Endodermal cell (in vitro differentiated cells): ENCODE results near the gene INPP5F. TPM values are rescaled to one million over a fixed set of nuclear protein-coding genes. Genes with fewer than 3 reads are reported as not detected.
A peak's percentile ranks its signal among the peaks of the same experiment; 100 is the strongest.

ENCODE experiments used
- DNase-seq: peaks from one replicate; pipeline ENCODE4 v3.0.0-alpha.2; 2017
- H3K27ac ChIP-seq: 2 replicates; pipeline ENCODE4 v1.5.1; 2013; ENCODE audit warnings: mild to moderate bottlenecking, low read depth, low read length, moderate library complexity
- H3K27me3 ChIP-seq: 2 replicates; pipeline ENCODE4 v1.6.1; 2013; ENCODE audit warnings: mild to moderate bottlenecking, low read length, moderate library complexity; ENCODE audit not compliant: insufficient read depth, control insufficient read depth, poor library complexity, severe bottlenecking
- H3K36me3 ChIP-seq: 2 replicates; pipeline ENCODE4 v1.7.0; 2013; ENCODE audit warnings: mild to moderate bottlenecking, low read length, moderate library complexity; ENCODE audit not compliant: control insufficient read depth, insufficient read depth
- H3K4me1 ChIP-seq: one replicate; pipeline ENCODE4 v1.7.0; 2013; ENCODE audit warnings: low read length; ENCODE audit not compliant: control insufficient read depth, insufficient read depth
- H3K4me3 ChIP-seq: 2 replicates; pipeline ENCODE4 v1.5.1; 2013; ENCODE audit warnings: mild to moderate bottlenecking, low read length, moderate library complexity
- H3K9ac ChIP-seq: 2 replicates; pipeline ENCODE4 v1.6.1; 2013; ENCODE audit warnings: mild to moderate bottlenecking, low read length, moderate library complexity; ENCODE audit not compliant: poor library complexity, severe bottlenecking; ENCODE audit errors: extremely low read depth
- H3K9me3 ChIP-seq: 2 replicates; pipeline ENCODE4 v1.6.1; 2013; ENCODE audit warnings: mild to moderate bottlenecking, low read length, moderate library complexity; ENCODE audit not compliant: control insufficient read depth
- H3K27ac Mint-ChIP-seq: 2 replicates; pipeline ENCODE4 v1.8.0; 2020; ENCODE audit warnings: mixed read lengths
- H3K27me3 Mint-ChIP-seq: 2 replicates; pipeline ENCODE4 v1.8.0; 2021; ENCODE audit warnings: mild to moderate bottlenecking, mixed read lengths; ENCODE audit not compliant: insufficient read depth
- H3K36me3 Mint-ChIP-seq: 2 replicates; pipeline ENCODE4 v1.8.0; 2020; ENCODE audit warnings: low read depth, mixed read lengths
- H3K4me1 Mint-ChIP-seq: 2 replicates; pipeline ENCODE4 v1.8.0; 2020; ENCODE audit warnings: mixed read lengths
- H3K4me3 Mint-ChIP-seq: 2 replicates; pipeline ENCODE4 v1.8.0; 2020; ENCODE audit warnings: mild to moderate bottlenecking, moderate library complexity, mixed read lengths
- H3K9me3 Mint-ChIP-seq: 2 replicates; pipeline ENCODE4 v1.8.0; 2020; ENCODE audit warnings: mild to moderate bottlenecking, mixed read lengths
- WGBS, 2 experiments: methylation state at CpG; one replicate each; pipeline versions ENCODE4 v1.1.5 to v1.1.7; 2013; ENCODE audit warnings: missing lambda C conversion rate in 2 of 2, mixed read lengths in 1 of 2; ENCODE audit not compliant: insufficient coverage in 1 of 2, insufficient read length in 1 of 2; 5-methylcytosine and 5-hydroxymethylcytosine counted together
- total RNA-seq, 2 donors: library from RNA; stranded (reverse); fragmentation: NEBNext Ultra II Directional in 1 of 2; extraction: Animal tissue kit (Norgen Biotek cat#: 25700) in 1 of 2; gene quantifications; 2 replicates in 1 of 2; 3 replicates in 1 of 2; pipeline ENCODE4 v1.2.1, GENCODE V29; 2021
- TF ChIP-seq, protein P1 (sequence below): fragments of 200-600 bp; sonication (generic); conservative IDR thresholded peaks from 2 replicates; pipeline ENCODE4 v1.5.0; 2021; ENCODE audit warnings: antibody characterized with exemption, mild to moderate bottlenecking

Gene INPP5F
- total RNA-seq, 2 donors from 2014 or later: 74.4 to 75.6 TPM

DNA sequence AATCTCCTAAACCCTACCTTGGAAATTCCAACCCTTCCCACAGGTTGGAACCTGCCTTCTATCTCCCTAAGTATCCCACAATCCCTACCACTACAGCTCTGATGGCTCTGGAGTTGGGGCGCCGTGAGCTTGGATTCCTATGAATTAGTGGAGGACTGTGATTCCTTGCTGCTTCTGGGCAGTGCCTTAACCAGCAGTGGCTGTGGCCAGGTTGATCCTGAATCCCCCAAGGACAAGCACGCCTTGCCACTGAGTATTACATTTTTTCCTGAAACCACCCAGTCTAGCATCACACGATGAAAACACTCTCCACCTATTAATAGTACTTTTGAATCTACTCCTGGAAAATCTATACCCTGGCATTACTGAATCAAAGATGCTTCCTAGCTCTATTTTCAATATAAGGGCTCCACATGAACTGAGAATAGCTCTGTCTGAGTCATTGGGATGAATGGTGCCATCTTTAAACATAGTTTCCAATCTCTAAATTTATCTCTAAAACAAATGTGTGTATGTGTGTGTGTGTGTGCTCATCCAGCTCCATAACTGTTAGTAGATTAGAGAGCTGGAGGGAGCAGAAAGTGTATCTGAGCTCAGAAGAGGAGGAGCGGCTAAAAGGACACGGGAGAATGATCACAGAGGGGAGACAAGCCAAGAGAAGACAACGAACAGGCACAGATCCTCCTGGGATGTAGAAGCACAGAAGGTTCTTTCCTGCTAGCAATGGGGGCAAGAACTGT, 11.9 kb upstream of the INPP5F start:
- Mint-ChIP-seq H3K27ac (no peak overlapping the region), H3K36me3 (no peaks in the 10 kb centered on the region), H3K9me3 (peaks cover 21% of the 10 kb centered on the region), H3K4me1 (no peaks in the 10 kb centered on the region), H3K4me3 (no peak overlapping the region), H3K27me3 (no peaks in the 10 kb centered on the region)
- Histone ChIP-seq H3K4me1 (no peaks in the 10 kb centered on the region), H3K27ac (no peak overlapping the region), H3K9me3 (no peaks in the 10 kb centered on the region), H3K9ac (no peak overlapping the region), H3K4me3 (no peak overlapping the region), H3K36me3 (no peaks in the 10 kb centered on the region), H3K27me3 (no peaks in the 10 kb centered on the region)
- TF ChIP-seq, protein P1, sequence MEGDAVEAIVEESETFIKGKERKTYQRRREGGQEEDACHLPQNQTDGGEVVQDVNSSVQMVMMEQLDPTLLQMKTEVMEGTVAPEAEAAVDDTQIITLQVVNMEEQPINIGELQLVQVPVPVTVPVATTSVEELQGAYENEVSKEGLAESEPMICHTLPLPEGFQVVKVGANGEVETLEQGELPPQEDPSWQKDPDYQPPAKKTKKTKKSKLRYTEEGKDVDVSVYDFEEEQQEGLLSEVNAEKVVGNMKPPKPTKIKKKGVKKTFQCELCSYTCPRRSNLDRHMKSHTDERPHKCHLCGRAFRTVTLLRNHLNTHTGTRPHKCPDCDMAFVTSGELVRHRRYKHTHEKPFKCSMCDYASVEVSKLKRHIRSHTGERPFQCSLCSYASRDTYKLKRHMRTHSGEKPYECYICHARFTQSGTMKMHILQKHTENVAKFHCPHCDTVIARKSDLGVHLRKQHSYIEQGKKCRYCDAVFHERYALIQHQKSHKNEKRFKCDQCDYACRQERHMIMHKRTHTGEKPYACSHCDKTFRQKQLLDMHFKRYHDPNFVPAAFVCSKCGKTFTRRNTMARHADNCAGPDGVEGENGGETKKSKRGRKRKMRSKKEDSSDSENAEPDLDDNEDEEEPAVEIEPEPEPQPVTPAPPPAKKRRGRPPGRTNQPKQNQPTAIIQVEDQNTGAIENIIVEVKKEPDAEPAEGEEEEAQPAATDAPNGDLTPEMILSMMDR: no peak
- WGBS, 2 experiments: 79 to 88% methylated on average over 5 to 7 of the region's 7 CpGs
- DNase-seq: no peak

- 100% methylated on average over 1 of the region's 2 CpGs; no CpG with 5 or more reads in 1 of the 2 experiments for WGBS, 2 experiments
- Mint-ChIP-seq H3K27me3 (no peaks in the 10 kb centered on the region), H3K9me3 (peaks cover 23% of the 10 kb centered on the region), H3K4me1 (no peaks in the 10 kb centered on the region), H3K4me3 (no peak overlapping the region), H3K36me3 (no peaks in the 10 kb centered on the region), H3K27ac (no peak overlapping the region)
- H3K27ac ChIP-seq: no peak overlapping the region
- TF ChIP-seq, protein P1: no peak
- H3K36me3 ChIP-seq: no peaks in the 10 kb centered on the region
- H3K9ac ChIP-seq: no peak overlapping the region
- no peaks in the 10 kb centered on the region for H3K4me1 ChIP-seq
- no peak for DNase-seq
- H3K4me3 ChIP-seq: no peak overlapping the region
- H3K27me3 ChIP-seq: no peaks in the 10 kb centered on the region
- no peaks in the 10 kb centered on the region for H3K9me3 ChIP-seq
Observed at GRCh38 chr10:119714484-119714816, 11.4 kb upstream of the INPP5F start.

DNA sequence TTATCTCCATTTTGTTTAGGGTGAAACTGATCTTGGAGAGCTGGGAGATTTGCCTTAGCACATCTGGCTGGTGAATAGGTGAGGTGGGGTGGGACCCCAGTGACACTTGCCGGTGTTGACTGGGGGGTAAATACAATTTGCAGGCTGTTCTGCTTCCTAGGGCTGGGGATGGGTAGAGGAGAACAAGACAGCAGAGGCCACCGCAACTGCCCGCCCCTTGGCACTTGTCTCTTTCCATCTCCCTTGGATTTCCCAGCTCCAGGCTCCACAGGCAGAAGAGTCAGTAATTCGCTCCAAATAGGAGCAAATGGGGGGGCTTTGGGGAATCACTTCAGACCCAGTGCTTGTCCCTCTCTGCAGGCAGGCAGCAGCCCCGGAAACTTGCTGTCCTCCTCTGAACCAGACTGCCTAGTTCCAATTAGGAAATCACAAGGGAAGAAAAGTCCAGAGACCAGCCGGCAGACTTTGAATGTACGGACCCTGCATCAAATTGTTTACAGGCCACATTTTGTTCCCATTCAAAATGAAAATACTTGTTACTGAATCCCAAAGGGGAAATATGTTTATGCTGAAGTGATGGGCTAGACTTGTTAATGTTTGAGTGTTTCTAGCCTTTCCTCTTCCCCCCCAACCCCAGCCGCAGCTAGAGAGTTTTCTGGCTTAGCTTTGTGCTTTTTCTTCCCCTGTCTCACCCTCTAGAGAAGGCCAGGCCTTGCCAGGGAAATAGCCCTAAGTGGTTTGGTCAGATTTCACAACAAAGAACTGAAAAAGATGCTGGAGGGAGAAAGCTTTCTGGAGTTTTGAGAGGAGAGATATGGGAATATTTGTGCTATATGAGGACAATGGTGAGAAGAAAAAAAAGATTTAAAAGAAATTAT, 10.0 kb upstream of the INPP5F start:
- peaks cover 12% of the 10 kb centered on the region for H3K9me3 ChIP-seq
- H3K4me3 ChIP-seq: no peak overlapping the region
- TF ChIP-seq, protein P1: no peak
- no peak overlapping the region for H3K27ac Mint-ChIP-seq
- H3K27ac ChIP-seq: peak overlapping the region; percentile 53
- no peak for DNase-seq
- no peaks in the 10 kb centered on the region for H3K4me1 ChIP-seq
- 77 to 88% methylated on average over 6 to 8 of the region's 8 CpGs for WGBS, 2 experiments
- H3K27me3 Mint-ChIP-seq: no peaks in the 10 kb centered on the region
- no peaks in the 10 kb centered on the region for H3K27me3 ChIP-seq
- H3K9me3 Mint-ChIP-seq: peaks cover 27% of the 10 kb centered on the region
- peaks cover 5% of the 10 kb centered on the region for H3K36me3 Mint-ChIP-seq
- no peak overlapping the region for H3K9ac ChIP-seq
- no peaks in the 10 kb centered on the region for H3K36me3 ChIP-seq
- no peak overlapping the region for H3K4me3 Mint-ChIP-seq
- H3K4me1 Mint-ChIP-seq: no peaks in the 10 kb centered on the region
